Ishikawa (cell line): ENCODE results near the gene SMAD6.

ENCODE experiments used
- CEBPB ChIP-seq: IDR thresholded peaks from 2 replicates; pipeline ENCODE4 v1.6.1; 2012
- CREB1 ChIP-seq: IDR thresholded peaks from 2 replicates; pipeline ENCODE4 v1.6.1; 2012; ENCODE audit warnings: low read depth
- EGR1 ChIP-seq: IDR thresholded peaks from 2 replicates; pipeline ENCODE4 v1.6.1; 2012
- EP300 ChIP-seq: IDR thresholded peaks from 2 replicates; pipeline ENCODE4 v1.6.1; 2012; ENCODE audit warnings: borderline replicate concordance
- FOXM1 ChIP-seq: IDR thresholded peaks from 2 replicates; pipeline ENCODE4 v1.6.1; 2012; ENCODE audit warnings: low read depth, borderline replicate concordance
- NFIC ChIP-seq: IDR thresholded peaks from 2 replicates; pipeline ENCODE4 v1.6.1; 2012
- RAD21 ChIP-seq: IDR thresholded peaks from 2 replicates; pipeline ENCODE4 v1.6.1; 2012; ENCODE audit warnings: low read depth
- REST ChIP-seq: IDR thresholded peaks from 2 replicates; pipeline ENCODE4 v1.6.1; 2012; ENCODE audit warnings: low read depth, mild to moderate bottlenecking
- TAF1 ChIP-seq: IDR thresholded peaks from 2 replicates; pipeline ENCODE4 v1.6.1; 2012; ENCODE audit warnings: low read depth, mild to moderate bottlenecking
- TCF12 ChIP-seq: IDR thresholded peaks from 2 replicates; pipeline ENCODE4 v1.6.1; 2012; ENCODE audit warnings: low read depth
- TEAD4 ChIP-seq: IDR thresholded peaks from 2 replicates; pipeline ENCODE4 v1.6.1; 2012
- YY1 ChIP-seq: IDR thresholded peaks from 2 replicates; pipeline ENCODE4 v1.6.1; 2012; ENCODE audit warnings: low read depth
- ZBTB7A ChIP-seq: IDR thresholded peaks from 2 replicates; pipeline ENCODE4 v1.6.1; 2012; ENCODE audit warnings: low read depth
- TF ChIP-seq, protein P1 (sequence below): IDR thresholded peaks from 2 replicates; pipeline ENCODE4 v1.6.1; 2012
- TF ChIP-seq, protein P2 (sequence below): IDR thresholded peaks from 2 replicates; pipeline ENCODE4 v1.6.1; 2012

The SMAD6 gene

DNA sequence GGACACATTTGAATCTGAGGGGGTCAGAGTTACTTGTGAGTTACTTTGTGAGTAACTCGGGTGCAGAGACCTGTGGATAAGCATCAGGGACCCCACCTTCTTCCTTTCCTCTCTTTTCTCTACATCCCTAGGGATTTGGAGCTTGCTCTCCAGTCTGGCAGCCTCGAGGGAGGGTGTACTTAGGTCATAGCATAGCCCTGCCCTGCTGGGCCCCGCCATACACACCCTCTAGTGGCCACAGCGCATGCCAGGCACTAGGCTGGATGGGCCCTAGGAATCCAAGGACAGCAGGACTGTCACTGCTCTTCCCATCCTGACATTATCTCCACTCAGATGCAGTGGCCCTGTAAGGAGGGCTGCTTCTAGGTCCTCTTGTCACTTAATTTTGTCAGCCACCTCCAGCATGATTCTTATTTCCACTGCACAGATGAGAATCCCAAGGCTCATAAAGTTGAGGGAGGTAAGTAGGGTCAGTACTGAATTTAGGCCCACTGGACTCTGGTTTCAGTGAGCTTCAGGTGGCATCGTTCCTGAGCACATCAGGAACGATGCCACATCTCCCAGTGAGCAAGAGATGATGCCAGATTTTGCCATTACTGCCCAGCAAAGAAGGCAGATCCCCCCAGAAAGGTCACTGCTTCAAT, 3.6 kb upstream of the SMAD6 start:
- TF ChIP-seq TAF1 (no peak), TEAD4 (peak; percentile 52; the same call in 1 of the 2 replicates), RAD21 (peak; percentile 81), REST (no peak)
- TF ChIP-seq, protein P1, sequence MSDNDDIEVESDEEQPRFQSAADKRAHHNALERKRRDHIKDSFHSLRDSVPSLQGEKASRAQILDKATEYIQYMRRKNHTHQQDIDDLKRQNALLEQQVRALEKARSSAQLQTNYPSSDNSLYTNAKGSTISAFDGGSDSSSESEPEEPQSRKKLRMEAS: peak; percentile 49; the same call in 1 of the 2 replicates

DNA sequence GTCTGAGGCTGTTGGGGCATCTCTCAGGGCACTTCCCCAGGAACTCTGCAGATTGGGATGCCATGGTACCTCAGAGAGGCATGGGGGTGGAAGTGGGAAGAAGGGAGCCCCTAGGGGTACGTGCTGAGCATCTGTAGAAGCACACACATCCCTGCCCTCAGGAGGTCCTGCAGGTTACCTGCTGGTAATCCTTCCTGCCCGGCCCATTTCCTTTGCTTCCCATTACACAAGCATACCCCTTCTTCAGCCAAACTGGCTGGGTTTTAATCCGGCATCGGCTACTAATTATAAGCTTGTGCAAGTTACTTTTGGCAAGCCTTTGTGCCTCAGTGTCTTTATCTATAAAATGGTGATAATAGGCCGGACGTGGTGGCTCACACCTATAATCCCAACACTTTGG, 3.1 kb upstream of the SMAD6 start:
- TF ChIP-seq, protein P1: no peak
- TF ChIP-seq ZBTB7A (no peak), NFIC (no peak)

GRCh38 chr15:66700412-66700801, 1.6 kb upstream of the SMAD6 start:
- no peak for TF ChIP-seq EGR1
- TF ChIP-seq RAD21: no peak
- TF ChIP-seq TCF12: no peak

- TF ChIP-seq, protein P1: peak; percentile 44
- TF ChIP-seq EP300 (peak; percentile 62; the same call in 1 of the 2 replicates), NFIC (peak; percentile 65), YY1 (peak; percentile 65), CEBPB (peak; percentile 54; the same call in 1 of the 2 replicates), TCF12 (peak; percentile 31; the same call in 1 of the 2 replicates), ZBTB7A (no peak)
- TF ChIP-seq, protein P2, sequence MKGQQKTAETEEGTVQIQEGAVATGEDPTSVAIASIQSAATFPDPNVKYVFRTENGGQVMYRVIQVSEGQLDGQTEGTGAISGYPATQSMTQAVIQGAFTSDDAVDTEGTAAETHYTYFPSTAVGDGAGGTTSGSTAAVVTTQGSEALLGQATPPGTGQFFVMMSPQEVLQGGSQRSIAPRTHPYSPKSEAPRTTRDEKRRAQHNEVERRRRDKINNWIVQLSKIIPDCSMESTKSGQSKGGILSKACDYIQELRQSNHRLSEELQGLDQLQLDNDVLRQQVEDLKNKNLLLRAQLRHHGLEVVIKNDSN: no peak
Measured at GRCh38 chr15:66700802-66701421, 1.1 kb upstream of the SMAD6 start.

GRCh38 chr15:66701422-66702034, 508 bp upstream of the SMAD6 start:
- TF ChIP-seq YY1: no peak
- TF ChIP-seq, protein P1: no peak; the same call in 1 of the 2 replicates
- peak; percentile 45; the same call in 1 of the 2 replicates for TF ChIP-seq ZBTB7A

DNA sequence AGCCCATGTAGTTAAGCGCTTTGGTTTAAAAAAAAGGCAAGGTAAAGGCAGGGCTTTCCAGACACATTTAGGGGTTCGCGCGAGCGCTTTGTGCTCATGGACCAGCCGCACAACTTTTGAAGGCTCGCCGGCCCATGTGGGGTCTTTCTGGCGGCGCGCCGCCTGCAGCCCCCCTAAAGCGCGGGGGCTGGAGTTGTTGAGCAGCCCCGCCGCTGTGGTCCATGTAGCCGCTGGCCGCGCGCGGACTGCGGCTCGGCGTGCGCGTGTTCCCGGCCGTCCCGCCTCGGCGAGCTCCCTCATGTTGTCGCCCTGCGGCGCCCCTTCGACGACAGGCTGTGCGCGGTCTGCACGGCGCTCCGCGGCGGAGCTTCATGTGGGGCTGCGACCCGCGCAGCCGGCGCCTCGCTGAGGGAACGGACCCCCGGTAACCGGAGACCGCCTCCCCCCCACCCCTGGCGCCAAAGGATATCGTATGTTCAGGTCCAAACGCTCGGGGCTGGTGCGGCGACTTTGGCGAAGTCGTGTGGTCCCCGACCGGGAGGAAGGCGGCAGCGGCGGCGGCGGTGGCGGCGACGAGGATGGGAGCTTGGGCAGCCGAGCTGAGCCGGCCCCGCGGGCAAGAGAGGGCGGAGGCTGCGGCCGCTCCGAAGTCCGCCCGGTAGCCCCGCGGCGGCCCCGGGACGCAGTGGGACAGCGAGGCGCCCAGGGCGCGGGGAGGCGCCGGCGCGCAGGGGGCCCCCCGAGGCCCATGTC, 927 bp downstream of the SMAD6 start:
- TF ChIP-seq, protein P1: peak; percentile 89
- TF ChIP-seq, protein P2: no peak
- peak; percentile 27; the same call in 1 of the 2 replicates for TF ChIP-seq TAF1

DNA sequence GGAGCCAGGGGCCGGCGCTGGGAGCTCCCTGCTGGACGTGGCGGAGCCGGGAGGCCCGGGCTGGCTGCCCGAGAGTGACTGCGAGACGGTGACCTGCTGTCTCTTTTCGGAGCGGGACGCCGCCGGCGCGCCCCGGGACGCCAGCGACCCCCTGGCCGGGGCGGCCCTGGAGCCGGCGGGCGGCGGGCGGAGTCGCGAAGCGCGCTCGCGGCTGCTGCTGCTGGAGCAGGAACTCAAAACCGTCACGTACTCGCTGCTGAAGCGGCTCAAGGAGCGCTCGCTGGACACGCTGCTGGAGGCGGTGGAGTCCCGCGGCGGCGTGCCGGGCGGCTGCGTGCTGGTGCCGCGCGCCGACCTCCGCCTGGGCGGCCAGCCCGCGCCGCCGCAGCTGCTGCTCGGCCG, 1.5 kb downstream of the SMAD6 start:
- TF ChIP-seq, protein P1: no peak
- TF ChIP-seq, protein P2: no peak
- no peak for TF ChIP-seq CREB1
- TF ChIP-seq NFIC: no peak
- no peak for TF ChIP-seq TAF1
- TF ChIP-seq RAD21: no peak
- TF ChIP-seq FOXM1: no peak
- no peak for TF ChIP-seq ZBTB7A
